SH-SY5Y (cell line): ENCODE data around the gene NENF.
A peak's percentile ranks its signal among the peaks of the same experiment; 100 is the strongest.

Experiments used
- GATA2 ChIP-seq: IDR thresholded peaks from 2 replicates; pipeline ENCODE4 v1.6.1; 2011; ENCODE audit warnings: mild to moderate bottlenecking, low read depth, low read length
- GATA3 ChIP-seq: IDR thresholded peaks from 2 replicates; pipeline ENCODE4 v1.6.1; 2011; ENCODE audit warnings: low read depth, mild to moderate bottlenecking, low read length, moderate library complexity

Gene NENF

DNA sequence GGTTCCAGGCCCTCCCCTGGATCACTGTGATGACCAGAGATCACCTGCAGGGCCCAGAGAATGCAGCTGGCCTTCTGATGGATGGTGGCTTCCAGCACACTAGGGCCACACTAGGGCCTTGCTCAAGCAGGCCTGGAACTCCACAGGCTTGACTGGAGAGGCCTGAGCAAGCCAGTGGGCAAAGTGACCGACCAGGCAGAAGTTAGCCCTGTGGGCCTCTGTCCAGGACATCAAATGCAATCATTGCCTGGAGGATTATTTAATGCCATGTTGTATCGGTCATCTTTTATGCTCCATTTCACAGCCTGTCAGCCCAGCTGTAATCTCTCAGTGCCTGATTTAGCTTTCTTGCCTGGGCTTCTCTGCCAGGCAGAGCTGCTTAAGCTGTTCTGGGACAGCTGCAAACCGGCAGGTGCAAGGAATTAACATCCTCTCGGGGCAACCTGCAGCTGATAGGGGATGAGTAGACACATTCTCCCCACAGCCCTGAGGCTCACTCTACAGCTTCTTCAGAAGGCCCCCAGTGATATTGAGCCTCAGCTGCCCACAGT lies 17.7 kb downstream of the NENF start:
- TF ChIP-seq GATA2 (peak; percentile 74), GATA3 (no peak)

DNA sequence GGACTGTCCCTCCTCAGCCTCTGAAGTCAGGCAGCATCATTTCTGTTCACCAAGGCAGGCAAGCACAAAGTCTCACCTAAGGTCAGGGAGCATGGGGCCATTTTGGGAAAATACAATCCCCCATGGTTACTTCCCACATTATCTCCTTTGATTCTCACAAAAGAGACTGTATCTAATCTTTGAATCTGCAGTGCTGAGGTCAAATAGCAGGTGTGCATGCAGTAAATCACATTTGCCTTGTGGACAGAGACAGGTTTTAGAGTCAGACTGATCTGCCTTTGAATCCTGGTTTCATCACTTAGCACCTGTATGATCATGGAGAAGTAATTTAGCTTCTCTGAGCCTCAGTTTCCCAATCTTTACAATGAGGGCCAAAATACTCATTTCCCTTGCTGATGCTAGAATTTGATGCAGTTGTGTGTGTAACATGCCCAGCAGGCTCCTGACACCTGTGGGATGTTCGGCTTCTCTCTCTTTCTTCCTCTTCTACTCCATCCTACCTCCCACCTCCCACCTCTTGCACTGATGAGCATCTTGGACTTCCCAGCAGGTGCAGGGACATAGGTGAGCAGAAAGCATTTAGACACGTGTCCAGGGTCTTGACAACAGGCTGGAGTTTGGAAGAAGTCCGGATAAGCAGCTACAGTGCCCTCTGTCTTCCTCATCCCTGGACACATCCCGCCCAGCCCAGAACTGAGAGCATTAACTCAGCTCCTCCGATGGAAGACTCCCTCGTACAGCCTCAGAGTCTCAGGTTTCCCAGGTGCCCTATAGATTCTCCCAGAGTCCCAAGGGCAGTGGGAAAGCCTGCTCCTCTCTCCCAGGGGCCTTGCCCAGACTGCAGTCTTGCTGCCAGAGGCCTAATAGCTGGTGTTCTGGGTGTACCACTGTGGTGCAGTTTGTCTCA lies 18.9 kb downstream of the NENF start:
- TF ChIP-seq GATA2 (no peak; the same call in 1 of the 2 replicates), GATA3 (no peak)

DNA sequence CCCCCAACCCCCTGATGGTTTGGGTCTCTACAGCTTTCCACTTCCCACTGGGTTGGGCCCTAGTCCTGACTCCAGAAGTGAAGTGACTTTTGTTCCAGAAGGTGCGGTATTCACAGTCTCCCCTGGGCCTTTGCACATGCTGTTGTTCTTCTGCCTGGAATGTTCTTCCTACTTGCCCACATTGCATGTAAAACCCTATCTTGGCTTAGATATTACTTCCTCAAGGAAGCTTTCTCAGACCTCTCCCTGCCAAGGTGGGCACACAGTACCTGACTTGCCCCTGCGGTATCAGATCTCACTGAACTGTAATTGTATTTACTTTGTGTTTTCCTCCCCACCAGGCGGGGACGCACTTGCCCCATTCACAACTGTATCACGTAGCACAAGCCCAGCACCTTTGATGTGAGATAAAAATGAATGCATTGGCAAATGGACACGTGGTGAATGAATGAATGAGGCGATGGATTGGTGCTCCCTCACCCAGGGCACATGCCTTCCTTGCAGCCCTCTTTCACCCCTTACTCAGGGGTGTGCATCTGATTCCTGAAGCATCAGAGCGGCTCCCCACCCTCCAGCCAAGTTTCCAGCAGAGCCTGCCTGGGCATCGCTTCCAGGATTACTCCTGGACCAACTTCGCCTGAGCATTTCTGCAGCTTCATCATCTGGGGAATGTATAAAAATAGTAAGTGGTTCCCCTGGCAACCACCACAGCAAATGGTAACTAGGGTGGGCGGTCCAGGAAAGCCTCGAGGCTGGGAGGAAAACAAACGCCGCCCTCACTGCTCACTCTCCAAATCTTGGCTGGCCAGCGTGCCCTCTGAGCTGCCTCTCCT lies 19.8 kb downstream of the NENF start:
- TF ChIP-seq GATA3 (no peak), GATA2 (no peak)

- no peak for TF ChIP-seq GATA2
- TF ChIP-seq GATA3 = no peak
These were observed 20.6 kb downstream of the NENF start for GRCh38 chr1:212453156-212453857.

- TF ChIP-seq GATA2 = no peak
- TF ChIP-seq GATA3 = no peak
These were observed 22.0 kb downstream of the NENF start for GRCh38 chr1:212454741-212455140.

- no peak for TF ChIP-seq GATA2
- TF ChIP-seq GATA3 = no peak
These were observed 22.7 kb downstream of the NENF start for GRCh38 chr1:212455401-212455800.

- TF ChIP-seq GATA3 (no peak), GATA2 (no peak)
These were observed 23.2 kb downstream of the NENF start for GRCh38 chr1:212455803-212456528.

GRCh38 chr1:212457740-212458338 lies 25.1 kb downstream of the NENF start:
- no peak for TF ChIP-seq GATA2
- TF ChIP-seq GATA3 = no peak

DNA sequence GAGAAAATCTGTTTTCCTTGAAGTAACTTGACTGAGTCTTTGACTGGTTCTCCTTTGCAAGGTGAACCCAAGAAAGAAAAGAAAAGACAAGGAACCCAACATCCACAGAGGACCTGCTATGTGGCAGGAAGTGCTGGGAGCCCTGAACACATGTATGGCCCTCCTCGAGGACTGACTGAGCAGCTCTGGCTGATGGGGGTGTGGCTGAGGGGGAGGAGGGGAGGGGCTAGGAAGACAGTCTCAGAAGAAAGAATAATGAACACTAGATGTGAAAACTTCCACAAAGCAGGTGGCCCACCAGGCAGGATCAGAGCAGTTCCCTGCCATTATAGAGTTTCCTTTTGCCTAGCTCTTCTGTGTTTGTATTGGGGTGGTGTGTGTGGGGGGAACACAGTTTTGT lies 26.1 kb downstream of the NENF start:
- no peak for TF ChIP-seq GATA2
- TF ChIP-seq GATA3 = no peak

GRCh38 chr1:212459656-212460055 lies 26.9 kb downstream of the NENF start:
- no peak for TF ChIP-seq GATA2
- no peak for TF ChIP-seq GATA3

- TF ChIP-seq GATA3 (no peak), GATA2 (no peak)
These were observed 27.7 kb downstream of the NENF start for GRCh38 chr1:212460376-212460775.

GRCh38 chr1:212461916-212462660 lies 29.4 kb downstream of the NENF start:
- no peak for TF ChIP-seq GATA3
- TF ChIP-seq GATA2 = no peak
